ENCODE results near the gene CHCHD3. TPM values are rescaled to one million over a fixed set of nuclear protein-coding genes. Genes with fewer than 3 reads are reported as not detected.

The CHCHD3 gene
- polyA plus RNA-seq, 1 donor: 69.0 TPM

GRCh38 chr7:133079296-133079695 lies 2.6 kb downstream of the CHCHD3 start:
- DNase-seq (ENCODE audit: low read depth): no peak

DNA sequence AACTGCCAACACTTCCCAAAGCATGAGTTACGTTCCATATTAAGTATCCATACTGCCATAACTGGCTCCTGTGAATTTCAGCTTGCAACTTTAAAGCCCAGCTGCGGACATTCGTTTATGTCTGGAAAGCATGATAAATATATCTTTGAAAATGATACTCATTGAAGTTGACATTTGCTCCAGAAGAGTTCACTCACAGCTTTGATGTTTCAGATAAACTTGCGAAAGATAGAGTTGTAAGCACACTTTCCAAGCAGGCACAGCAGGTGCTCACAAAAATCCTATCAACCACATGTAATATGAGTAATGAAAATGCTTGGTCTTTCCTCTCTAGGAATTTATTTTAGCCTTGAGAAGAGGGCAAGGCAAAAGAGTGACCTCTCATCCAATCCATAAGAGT lies 4.5 kb downstream of the CHCHD3 start:
- DNase-seq (ENCODE audit: low read depth): no peak

DNA sequence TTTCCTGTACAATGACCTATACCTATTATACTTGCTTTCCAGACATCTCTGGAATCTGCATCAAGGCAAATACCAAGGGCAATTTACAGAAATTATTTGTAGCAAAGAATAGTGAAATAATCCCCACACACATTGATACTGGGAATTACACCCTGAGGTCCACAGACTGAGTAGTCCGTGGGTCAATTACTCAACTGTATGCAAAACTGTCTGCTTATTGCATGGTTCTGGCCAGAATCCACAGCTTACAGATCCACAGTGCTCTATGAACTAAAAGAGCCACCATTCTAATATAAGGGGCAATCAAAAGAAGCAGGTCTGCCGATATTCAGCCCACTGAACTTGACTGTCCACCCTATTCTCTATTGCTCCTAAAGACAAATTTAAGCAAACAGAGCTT lies 5.7 kb downstream of the CHCHD3 start:
- DNase-seq (ENCODE audit: low read depth): no peak

GRCh38 chr7:133071506-133071905 lies 10.4 kb downstream of the CHCHD3 start:
- DNase-seq (ENCODE audit: low read depth): no peak

DNA sequence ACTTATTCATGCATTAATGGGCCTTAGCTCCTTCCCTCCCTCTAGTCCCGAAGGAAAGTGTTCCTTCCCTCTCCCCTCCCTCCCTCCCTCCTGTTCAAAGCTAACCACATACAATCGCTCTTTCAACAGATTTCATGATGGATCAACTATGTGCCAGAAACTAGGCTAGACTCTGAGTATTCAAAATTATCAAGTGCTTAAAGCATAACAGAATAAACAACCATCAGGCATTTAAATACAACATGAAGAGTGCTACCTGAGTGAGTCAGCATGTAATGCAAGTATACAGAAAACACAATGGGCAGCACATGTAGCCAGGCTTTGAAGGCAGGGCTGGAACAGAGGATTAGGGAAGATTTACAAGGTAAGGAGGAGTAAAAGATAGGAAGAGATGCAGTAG lies 11.3 kb downstream of the CHCHD3 start:
- DNase-seq (ENCODE audit: low read depth): no peak

DNA sequence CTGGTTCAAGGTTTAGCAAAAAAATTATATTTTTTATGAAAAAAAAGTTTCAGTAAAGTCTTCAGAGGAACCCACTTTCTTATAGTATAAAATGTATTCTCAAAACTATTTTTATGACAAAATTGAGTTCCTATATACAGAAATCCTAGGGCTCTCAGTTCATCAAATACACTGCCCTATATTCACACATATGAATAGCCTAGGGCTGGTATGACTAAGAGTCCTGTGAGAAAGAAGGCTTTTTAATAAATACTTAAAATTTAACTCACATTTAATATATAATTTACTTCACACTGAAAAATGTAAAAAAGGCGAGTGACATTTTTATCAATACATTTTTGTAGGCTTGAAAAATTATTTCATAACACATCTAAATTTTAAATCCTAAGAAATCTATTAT lies 16.6 kb downstream of the CHCHD3 start:
- DNase-seq (ENCODE audit: low read depth): no peak

DNA sequence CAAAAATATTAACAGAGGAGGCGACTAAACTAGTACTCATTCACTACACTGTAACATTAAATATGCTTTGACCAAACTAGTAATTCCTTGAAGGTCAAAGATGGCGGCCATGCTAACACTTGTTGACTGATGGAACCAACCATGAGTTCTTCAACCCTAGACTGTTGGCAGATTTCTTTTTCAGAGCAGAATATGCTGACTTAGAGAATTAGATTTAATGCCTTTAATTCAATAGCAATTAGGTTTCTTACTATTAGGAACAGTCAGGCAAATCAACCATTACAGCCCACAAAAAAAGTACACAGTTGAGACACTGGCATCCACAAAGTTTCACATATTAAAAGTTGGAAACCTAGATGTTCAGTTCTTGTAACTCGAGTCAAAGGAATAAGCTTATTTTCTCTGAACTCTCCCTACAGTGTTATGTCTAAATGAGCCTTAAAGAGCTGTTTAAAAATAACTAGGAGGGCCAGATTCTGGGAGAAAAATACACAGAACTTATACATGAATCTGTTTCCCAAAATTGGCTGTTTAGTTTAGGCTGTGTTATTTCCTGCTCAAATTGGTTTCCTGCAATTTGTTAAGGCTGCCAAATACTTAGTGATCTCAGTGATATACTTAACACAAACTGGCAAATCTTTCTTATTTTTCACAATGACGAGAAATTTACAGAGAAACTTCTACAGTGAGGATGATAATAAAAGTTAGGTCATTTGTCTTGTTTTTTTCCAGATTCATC lies 17.6 kb downstream of the CHCHD3 start:
- DNase-seq (ENCODE audit: low read depth): no peak

DNA sequence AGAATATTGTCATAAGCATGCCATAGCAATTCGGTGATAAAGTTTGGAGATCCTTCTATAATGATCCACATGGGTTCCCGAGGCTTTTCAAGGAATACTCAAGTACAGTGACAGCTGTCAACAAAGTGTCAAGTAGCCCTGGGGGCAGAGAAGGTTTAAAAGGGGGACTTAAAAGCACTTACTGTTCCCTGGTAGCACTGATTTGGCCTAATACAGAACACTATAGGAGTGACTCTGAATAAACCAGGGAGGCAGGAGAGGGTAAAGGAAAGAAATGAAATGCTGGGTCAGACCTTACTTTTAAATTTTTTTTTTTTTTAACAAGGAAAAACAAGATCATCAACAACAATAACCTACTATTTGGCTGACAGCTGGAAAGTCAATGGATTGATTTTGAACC lies 20.1 kb downstream of the CHCHD3 start:
- no peak for DNase-seq (ENCODE audit: low read depth)

DNA sequence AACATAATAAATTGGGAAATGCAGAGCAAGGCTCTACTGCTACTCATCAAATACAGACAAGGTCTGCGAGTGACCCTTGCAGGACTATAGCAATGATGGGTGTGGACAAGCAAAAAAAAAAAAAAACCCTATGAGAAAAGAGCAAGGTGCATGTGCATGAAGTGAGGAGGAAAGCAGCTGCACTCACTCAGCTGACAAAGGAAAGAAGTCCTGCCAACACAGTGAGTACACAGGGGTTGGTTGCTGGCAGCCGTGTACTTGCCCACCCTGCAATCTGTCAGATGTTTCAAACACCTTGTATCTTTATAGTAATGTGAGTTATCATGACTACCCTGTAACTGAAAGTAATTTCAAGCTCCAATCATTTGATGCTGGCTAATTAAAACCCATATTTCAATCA lies 20.5 kb downstream of the CHCHD3 start:
- no peak for DNase-seq (ENCODE audit: low read depth)

- DNase-seq (ENCODE audit: low read depth): no peak
Measured at GRCh38 chr7:133060004-133060403, 21.9 kb downstream of the CHCHD3 start.

DNA sequence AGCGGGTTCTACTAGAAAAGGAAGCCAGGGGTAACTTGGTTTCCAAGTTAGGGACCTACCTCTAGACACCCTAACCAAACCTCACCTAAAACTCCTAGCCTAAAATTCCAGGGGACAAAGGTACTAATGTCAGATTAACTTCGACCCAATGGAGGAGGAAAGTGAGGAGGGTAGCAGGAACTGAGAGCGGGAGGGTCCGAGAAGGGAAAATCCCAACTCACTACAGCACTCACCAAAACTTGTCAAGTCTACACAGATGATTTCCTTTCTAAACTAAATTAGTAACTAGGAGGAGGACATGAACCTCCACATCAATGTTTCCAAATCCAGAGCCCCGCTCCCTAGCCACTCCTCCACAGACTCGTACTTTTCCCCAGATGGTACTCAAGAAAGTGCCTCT lies 22.6 kb downstream of the CHCHD3 start:
- no peak for DNase-seq (ENCODE audit: low read depth)

- no peak for DNase-seq (ENCODE audit: low read depth)
Measured at GRCh38 chr7:133056370-133057238, 25.3 kb downstream of the CHCHD3 start.

DNA sequence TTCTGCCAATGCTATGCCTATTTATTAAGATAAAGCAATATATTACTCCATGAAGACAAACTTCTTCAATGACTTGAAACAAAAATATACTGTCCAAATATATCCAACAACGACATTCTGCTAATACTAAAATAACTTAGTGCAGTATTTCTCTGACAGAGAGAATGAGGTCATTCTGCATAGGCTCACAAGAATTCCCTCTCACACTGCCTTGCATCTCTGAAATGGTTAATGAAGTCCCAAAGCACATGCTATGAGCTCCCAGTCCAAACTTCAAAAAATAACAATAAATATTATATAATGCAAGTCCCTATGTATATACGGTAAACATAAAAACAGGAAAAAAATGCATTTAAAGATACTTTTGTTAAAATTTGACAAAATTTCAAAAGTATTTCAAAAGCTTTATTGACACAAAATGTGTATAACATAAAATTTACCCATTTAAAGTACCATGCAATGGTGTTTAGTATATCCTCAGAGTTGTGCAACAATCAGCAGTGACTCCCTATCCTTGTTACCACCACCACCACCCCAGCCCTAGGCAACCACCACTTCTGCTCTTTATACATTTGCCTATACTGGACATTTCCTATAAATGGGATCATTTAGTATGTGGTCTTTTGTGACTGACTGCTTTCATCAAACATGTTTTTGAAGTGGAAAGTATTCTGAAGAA lies 27.6 kb downstream of the CHCHD3 start:
- DNase-seq (ENCODE audit: low read depth): no peak

- DNase-seq (ENCODE audit: low read depth): no peak
Measured at GRCh38 chr7:133053321-133053891, 28.5 kb downstream of the CHCHD3 start.

GRCh38 chr7:133052826-133053225 lies 29.1 kb downstream of the CHCHD3 start:
- DNase-seq (ENCODE audit: low read depth): no peak

DNA sequence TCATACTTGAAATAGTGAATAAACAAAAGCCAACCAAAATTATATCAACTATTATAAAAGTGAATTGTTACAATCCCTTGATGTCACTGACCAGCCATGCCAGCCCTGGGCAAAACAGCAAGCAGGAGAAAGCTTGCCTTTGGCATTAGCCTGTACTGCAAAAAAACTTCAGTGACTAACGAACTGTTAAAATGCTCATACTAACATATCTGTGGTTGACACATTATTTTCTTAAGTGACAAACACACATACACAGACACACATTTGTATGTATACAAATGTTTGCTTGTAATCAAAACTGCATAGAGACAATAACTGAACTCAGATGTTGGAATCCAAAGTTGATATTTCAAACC lies 29.5 kb downstream of the CHCHD3 start:
- DNase-seq (ENCODE audit: low read depth): no peak

DNA sequence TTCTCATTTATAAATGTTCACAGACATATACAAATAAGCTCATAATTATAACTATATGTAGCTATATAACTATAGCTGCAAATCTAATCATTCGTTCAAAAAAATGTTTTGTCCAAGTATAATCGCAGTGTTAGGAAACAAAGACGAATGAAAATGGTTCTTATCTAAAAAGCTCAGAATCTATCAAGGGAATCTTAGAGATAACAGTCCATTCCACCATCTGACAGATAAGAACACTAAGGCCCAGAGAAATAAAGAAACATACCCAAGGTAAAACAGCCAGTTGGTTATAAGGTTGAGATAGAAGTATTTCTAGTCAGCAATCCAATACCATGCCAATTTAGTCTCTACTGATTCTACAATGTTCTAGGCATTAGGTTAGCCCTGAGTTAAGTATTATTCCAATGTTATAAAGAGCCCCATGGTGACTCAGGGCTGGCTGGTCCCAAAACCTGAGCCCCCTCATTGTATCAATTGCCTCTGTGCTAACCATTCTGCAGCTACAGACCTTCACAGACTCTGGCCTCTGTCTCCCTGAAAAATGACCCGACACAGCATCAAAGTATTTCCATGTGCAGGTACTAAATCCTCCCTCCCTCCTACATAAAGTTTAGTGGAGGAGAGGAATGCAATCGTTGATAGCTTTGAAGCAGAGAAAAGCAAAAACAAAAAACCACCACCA lies 30.0 kb downstream of the CHCHD3 start:
- DNase-seq (ENCODE audit: low read depth): no peak

GRCh38 chr7:133051066-133051465 lies 30.8 kb downstream of the CHCHD3 start:
- no peak for DNase-seq (ENCODE audit: low read depth)

DNA sequence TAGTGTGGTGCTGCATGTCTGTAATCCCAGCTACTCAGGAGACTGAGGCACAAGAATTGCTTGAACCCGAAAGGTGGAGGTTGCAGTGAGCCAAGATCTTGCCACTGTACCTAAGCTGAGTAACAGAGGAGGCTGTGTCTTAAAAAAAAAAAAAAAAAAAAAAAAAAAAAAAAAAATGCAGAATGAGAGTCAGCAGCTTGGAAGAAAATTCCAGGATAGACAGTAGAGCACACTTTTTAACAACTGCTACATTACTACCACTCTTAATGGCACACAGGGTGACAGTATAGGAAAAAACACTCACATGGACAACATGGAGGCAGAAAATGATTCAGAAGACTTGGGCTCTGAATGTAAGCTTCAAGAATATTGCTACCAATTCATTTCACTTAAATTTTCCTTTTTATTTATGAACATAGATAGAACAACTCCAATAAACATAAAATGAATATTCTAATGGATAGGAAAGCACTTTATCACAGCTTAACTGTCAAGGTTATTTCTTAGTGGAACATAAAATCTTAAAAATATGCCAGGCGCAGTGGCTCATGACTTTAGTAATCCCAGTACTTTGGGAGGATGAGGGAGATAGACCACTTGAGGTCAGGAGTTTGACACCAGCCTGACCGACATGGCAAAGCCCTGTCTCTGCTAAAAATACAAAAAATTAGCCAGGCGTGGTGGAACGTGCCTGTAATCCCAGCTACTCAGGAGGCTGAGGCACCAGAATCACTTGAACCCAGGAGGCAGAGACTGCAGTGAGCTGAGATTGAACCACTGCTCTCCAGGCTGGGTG lies 31.5 kb downstream of the CHCHD3 start:
- no peak for DNase-seq (ENCODE audit: low read depth)

DNA sequence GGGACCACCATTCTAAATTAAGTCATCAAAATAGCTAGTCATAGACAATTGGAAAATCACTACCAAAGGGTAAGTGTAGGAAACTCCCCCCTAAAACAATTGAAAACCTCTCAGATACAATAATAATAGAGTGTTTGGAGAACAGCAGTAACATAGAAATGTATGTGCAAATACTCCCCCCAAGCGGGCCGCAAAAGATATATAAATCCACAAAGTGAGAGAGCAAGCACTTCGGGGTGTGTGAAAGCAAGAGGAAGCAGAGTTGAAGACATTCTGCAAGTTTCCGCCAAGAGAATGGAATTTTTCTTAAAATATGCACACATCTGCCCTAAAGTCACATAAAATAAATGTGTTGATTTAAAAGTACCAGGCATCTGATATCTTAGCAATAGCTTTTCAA lies 33.3 kb downstream of the CHCHD3 start:
- DNase-seq (ENCODE audit: low read depth): no peak

- DNase-seq (ENCODE audit: low read depth): no peak
Measured at GRCh38 chr7:133047321-133047720, 34.6 kb downstream of the CHCHD3 start.
